ENCODE data around the gene RAC3. TPM values are rescaled to one million over a fixed set of nuclear protein-coding genes. Genes with fewer than 3 reads are reported as not detected.

RAC3 gene
- total RNA-seq, result 5.0 and 5.5 TPM in 2 replicates

DNA sequence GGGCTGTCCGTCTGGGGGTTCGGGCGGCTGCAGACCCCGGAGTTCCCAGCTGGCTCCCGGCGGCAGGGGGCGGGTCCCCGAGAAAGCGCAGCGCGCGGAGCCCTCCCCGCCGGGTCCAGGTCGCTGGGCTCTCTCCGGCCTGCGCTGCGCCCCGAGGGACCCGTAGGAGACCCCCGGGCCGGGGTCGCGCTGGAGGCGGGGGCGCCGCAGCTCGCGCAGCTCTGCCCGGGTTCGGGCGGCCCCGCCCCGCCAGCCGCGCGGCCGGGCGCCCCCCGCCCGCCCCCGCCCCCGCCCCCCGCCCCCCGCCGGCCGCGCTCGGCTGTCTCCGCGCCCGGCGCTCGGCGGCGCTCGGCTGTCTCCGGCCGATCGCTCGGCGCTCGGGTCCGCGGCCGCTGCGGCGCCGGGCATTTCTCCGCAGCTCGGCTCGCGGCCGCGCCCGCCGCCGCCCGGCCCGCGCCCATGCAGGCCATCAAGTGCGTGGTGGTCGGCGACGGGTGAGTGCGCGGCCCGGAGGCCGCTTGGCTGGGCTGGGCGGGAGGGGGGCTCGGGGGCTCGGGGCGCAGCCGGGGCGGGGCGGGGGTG is at the start of gene RAC3:
TSS of gene RAC3 (plus strand) at position 376 of the 582 bp plus-strand sequence. CDS start at position 460, 84 bp downstream.

DNA sequence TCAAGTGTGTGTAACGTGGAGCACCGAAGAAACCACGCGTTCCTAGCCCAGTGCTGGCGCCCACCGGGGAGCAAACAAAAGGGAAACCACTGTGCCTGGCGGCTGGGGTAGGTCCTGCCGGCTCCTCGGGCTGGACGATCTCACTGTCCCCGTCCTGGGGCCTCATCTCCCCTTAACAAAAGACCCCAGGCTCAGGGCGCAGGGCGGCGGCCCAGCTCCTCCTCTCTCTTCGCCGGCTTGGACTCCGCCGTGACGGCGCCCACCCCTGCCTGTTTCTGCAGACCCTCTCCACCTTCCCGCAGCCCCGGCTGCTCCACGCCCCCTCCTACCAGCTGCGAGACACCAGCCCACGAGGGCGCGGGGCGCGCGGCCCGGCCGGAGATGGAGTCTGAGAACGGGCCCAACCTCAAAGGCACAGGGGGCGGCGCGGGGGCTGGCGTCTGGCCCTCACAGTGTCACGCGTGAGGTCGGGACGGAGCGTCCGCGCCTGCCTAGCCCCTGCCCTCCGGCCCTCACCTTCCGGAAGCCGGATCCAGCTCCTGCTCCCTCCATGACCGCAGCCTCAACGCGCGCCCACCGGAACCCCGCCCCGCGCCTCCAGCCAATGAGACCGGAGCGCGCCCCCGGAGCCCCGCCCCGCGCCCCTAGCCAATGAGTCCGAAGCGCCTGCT is 9.0 kb upstream of the RAC3 start, which contains the start of gene CENPX:
TSS of gene CENPX (minus strand) at position 569 of the 671 bp plus-strand sequence. CDS start at position 552, 17 bp downstream.

DNA sequence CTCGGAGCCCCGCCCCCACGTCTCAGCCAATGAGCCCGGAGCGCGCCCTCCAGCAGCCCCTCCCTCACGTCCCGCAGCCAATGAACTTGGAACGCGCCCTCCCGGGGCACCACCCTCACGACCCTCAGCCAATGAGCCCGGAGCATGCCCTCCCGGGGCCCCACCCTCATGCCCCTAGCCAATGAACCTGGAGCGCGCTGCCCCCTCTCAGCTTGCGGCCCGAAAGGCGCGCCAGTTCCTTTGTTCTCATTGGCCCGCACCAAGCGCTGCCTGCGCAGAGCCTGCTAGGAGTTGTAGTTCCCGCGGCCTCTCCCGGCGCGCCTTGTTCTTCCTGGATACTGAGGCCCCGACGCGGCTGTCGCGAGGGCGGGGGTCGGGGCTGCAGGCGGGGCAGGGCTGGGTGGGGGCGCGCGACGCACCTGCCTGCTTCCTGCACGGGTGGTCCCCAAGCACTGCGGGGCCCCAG is 8.5 kb upstream of the RAC3 start, which contains the start of gene LRRC45:
TSS of gene LRRC45 (plus strand) at position 325 of the 466 bp plus-strand sequence. CDS start 339 bp downstream, outside the sequence.

DNA sequence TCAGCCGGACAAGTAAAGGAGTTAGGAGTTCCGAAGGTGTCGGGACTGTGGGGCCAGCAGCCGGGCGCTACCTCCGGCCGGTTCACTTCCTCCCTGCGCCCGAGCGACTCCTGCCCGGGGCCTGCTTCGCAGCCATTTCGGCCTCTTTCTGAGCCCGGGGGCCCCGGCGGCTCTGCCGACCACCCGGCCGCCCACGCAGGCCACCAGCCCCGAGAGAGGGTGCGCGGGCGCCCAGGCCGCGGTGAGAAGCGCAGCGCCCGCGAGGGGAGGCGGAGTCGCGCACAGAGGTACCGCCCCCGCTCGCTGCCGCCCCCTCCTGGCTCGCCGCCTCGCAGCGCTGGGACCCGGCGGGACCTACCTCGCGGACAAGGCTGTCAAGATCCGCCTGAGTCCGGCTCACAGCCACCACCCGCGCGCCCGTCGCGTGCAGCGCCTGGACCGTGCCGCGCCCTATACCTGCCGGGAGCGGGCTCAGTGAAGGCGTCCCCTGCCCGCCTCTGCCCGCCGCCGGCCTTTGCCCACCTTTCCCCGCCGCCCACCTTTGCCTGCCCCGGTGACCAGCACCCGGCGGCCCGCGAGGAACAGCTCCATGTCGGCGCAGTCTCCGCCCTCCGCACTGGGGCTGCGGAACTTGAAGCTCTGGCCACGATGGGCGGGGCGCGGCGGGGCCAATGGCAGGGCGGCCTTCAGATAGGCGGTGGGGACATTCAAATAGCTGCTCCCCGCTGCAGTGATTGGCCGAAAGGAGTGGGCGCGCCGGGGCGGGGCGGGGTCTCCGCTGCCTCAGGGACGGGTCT is 5.8 kb downstream of the RAC3 start, which contains the start of gene DCXR:
TSS of gene DCXR (minus strand) at position 606 of the 797 bp plus-strand sequence. CDS start at position 591, 15 bp downstream.

DNA sequence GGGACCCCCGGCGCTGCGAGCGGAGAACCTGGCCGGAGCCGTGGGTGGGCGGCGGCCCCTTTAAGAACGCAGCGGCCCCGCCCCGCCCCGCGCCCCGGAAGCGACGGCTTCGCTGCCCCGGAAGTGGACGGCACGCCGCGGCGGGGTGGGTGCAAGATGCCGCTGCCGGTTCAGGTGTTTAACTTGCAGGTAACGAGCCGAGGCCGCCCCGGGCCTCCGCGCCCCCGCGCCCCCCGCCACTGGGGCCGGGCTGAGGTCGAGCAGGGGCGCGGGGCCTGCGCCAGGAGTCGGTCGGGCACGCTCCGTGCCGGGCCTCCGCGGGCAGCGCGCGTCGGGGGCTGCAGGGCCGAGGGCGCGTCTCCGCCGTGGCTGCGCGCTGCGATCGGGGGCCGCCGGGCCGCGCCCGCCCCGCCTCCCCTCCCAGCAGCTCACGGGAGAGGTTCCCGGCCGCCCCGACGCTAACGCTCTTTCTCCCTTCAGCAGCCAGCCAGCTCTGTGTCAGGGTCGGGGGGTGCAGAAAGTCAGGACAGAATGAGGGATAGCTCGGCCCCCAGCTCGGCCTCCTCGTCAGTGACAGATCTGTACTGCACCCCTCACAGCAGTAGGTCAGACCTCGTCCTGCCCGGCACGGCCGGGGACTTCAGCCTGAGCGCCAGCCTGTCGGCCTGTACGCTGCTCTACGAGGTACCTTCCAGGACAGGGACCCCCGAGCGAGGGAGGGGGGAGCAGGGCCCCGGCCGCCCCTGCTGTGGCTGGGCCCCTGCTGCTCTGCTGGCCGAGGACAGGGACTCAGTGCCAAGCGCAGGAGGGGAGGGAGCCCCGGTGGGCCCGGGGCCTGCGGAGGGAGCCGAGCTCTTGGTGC is 20.5 kb downstream of the RAC3 start, which contains the start of the genes GPS1 and RFNG:
TSS of gene GPS1 (plus strand) at position 123 of the 862 bp plus-strand sequence. CDS start at position 157, 34 bp downstream.
TSS of gene RFNG (minus strand) at position 36 of the 862 bp plus-strand sequence. CDS start 45 bp downstream, outside the sequence.

DNA sequence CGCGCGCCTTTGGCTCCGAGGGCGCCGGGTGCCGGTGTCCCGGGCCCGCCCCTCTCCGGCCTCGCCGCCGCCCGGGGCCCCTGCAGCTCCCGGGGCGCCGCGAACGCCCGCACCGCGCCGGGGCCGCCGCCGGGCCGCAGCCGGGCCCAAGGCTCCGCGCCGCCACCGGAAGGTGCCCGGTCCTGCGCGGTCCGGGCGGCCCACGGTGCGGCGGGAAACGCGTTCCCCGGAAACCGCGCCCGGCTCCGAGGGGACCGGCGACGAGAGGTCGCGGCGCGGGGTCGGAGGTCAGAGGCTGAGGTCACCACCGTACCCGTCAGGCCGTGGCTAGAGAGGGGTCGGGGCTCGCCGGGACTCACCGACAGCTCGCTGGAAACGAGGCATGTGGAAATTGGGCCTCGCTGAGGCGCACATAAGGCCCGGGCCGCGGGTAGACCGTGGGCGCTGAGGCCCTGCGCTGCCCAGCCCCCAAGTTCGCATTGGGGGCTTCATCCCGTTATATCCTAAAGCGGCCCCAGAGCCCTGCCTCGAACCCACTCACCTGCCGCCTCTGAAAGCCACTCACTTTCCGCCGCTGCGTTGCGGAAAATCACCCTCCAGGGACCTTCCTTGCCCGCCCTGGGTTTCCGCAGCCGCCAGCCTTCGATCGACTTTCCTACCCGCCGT is 34.3 kb downstream of the RAC3 start, which contains the start of gene DUS1L:
TSS of gene DUS1L (minus strand) at position 167 of the 666 bp plus-strand sequence. CDS start 745 bp downstream, outside the sequence.

Other genes with a start within 250 kb of the RAC3 start
- gene GCGR, start 227.5 kb upstream of the RAC3 start, total RNA-seq, result not detected in 2 replicates
- gene MCRIP1, start 198.4 kb upstream of the RAC3 start, total RNA-seq, result 88.6 and 90.3 TPM in 2 replicates
- not detected in 2 replicates for gene PPP1R27, start 196.6 kb upstream of the RAC3 start, total RNA-seq
- gene P4HB, start 171.1 kb upstream of the RAC3 start, total RNA-seq, result 1,150 and 1,536 TPM in 2 replicates
- gene ARHGDIA, start 160.3 kb upstream of the RAC3 start, total RNA-seq, result 181 and 187 TPM in 2 replicates
- gene ALYREF, start 140.1 kb upstream of the RAC3 start, total RNA-seq, result 54.5 and 57.2 TPM in 2 replicates
- 67.8 and 93.4 TPM in 2 replicates for gene ANAPC11, start 140.0 kb upstream of the RAC3 start, total RNA-seq
- 0.49 and 1.3 TPM in 2 replicates for gene NPB, start 129.4 kb upstream of the RAC3 start, total RNA-seq
- gene PCYT2, start 120.3 kb upstream of the RAC3 start, total RNA-seq, result 75.6 and 91.4 TPM in 2 replicates
- gene SIRT7, start 113.5 kb upstream of the RAC3 start, total RNA-seq, result 17.5 and 27.3 TPM in 2 replicates
- 27.2 and 33.3 TPM in 2 replicates for gene MAFG, start 103.9 kb upstream of the RAC3 start, total RNA-seq
- gene PYCR1, start 94.4 kb upstream of the RAC3 start, total RNA-seq, result 130 and 146 TPM in 2 replicates
- gene MYADML2, start 84.4 kb upstream of the RAC3 start, total RNA-seq, result not detected in 2 replicates
- gene NOTUM, start 70.5 kb upstream of the RAC3 start, total RNA-seq, result not detected in 2 replicates
- 32.3 and 33.8 TPM in 2 replicates for gene ASPSCR1, start 54.0 kb upstream of the RAC3 start, total RNA-seq
- 13.5 and 14.9 TPM in 2 replicates for gene CENPX, start 8.8 kb upstream of the RAC3 start, total RNA-seq
- 9.2 and 10.4 TPM in 2 replicates for gene LRRC45, start 8.4 kb upstream of the RAC3 start, total RNA-seq
- 29.9 and 35.8 TPM in 2 replicates for gene DCXR, start 6.0 kb downstream of the RAC3 start, total RNA-seq
- 56.5 and 59.9 TPM in 2 replicates for gene RFNG, start 20.1 kb downstream of the RAC3 start, total RNA-seq
- 95.2 and 105 TPM in 2 replicates for gene GPS1, start 20.2 kb downstream of the RAC3 start, total RNA-seq
- gene DUS1L, start 34.1 kb downstream of the RAC3 start, total RNA-seq, result 50.3 and 53.1 TPM in 2 replicates
- gene FASN, start 66.6 kb downstream of the RAC3 start, total RNA-seq, result 227 and 302 TPM in 2 replicates
- gene CCDC57, start 181.2 kb downstream of the RAC3 start, total RNA-seq, result 21.1 and 30.3 TPM in 2 replicates
- 191 and 226 TPM in 2 replicates for gene SLC16A3, start 197.4 kb downstream of the RAC3 start, total RNA-seq
- gene CSNK1D, start 242.0 kb downstream of the RAC3 start, total RNA-seq, result 58.8 and 66.0 TPM in 2 replicates

Data from hair follicle dermal papilla cell (primary cell).